Embryonic facial prominence (tissue), 1 donor: ENCODE results near the gene POU2AF3.

Source experiments
- DNase-seq: peaks from one replicate; pipeline ENCODE4 v3.0.0-alpha.2; 2016; ENCODE audit errors: extremely low spot score

The POU2AF3 gene

DNA sequence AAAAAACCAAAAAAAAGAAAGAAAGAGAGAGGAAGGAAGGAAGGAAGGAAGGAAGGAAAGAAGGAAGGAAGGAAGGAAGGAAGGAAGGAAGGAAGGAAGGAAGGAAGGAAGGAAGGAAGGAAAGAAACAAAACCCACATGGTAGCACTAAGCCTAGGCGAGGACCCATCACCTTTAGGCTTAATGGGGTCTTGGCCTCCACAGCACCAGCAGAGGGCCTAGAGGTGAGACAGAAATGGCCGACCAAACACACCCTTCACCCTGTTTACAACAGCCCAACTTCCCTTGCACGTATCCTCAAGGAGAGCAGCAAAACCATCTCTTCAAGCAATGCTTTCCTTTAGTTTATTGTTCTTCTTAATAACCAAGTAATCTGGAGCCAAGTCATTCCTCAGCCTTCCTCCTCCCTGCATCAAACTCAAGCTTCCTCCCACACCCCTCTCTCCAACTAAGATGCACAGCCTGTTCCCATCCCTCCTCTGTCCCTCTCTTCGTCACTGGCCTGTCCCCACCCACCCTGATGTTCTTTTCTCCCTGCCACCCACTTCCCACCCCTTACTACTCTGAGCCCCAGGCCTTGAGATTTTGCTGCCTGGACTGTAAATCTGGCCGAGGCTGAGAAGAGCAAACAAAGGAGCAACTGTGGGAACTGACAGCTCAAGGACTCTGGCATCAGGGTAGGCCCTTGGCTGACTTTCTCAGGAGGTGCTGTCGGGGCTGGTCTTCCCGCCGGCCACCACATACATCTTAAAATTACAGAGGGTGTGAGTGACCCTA lies 54.8 kb downstream of the POU2AF3 start:
- no peak for DNase-seq

DNA sequence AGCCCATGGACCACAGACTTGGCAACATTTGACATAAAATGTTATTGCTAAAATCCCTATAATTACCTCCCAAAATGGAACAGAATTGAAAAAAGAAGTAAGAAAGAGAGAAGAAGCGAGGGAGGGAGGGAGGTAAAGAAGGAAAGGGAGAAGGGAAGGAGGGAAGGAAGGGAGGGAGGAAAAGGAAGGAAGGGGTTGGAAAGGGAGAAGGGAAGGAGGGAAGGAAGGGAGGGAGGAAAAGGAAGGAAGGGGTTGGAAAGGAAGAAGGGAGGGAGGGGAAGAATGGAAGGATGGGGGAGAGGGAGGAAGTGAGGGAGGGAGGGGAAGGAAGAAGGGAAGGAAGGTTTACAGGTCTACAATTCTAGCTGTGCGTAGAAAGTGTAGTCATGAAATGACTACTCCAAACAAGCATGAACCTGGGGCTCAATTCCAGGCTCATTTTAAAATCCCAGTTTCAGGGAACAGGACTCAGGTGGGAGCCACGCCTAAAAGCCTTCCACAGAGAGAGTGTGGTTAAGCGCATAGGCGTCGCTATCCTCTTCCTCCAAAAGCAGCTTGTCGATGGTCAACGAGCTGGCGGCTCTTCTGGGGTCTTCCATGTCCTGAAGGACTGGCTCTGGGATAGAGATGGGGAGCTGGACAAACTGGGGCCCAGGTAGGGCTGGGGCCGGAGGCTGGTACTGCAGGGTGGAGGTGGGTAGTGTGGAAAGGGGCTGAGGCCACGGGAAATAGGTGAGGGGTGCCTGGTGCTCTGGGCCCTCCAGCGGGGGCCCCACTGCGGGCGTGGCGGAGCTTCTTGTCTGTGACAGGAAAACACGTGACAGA lies 55.6 kb downstream of the POU2AF3 start:
- no peak for DNase-seq

DNA sequence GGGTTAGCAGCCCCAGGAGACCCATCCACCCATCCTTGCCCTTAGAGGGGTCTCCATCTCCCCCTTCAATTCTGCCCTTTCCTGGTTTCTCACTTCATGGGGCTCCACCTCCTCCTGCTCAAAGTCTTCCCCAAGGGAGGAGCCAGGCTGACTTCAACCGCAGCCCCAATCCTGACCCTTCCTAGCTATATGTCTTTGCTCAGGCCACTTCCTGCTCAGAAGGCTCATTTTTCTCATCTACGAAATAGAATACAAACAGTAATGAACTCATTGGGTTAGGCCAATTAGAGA lies 56.2 kb downstream of the POU2AF3 start:
- DNase-seq: no peak

DNA sequence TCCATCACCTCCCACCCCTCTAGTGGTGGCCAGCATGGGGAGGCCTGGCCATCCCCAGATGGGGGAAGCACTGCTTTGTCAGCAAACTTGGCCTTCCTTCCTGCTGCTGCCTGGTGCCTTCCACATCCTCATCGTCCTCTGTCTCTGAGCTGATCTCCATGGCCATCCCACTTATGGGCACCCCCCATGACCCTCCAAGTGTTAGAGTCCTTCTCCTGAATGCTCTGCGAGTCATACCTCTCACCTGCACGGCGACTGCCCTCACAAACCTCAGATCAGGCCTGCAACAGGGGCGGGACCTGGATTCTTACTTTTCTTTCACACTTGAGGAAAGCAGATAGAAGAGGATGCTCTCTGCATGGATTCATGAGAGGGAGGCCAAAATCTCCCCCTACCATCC lies 56.8 kb downstream of the POU2AF3 start:
- no peak for DNase-seq

DNA sequence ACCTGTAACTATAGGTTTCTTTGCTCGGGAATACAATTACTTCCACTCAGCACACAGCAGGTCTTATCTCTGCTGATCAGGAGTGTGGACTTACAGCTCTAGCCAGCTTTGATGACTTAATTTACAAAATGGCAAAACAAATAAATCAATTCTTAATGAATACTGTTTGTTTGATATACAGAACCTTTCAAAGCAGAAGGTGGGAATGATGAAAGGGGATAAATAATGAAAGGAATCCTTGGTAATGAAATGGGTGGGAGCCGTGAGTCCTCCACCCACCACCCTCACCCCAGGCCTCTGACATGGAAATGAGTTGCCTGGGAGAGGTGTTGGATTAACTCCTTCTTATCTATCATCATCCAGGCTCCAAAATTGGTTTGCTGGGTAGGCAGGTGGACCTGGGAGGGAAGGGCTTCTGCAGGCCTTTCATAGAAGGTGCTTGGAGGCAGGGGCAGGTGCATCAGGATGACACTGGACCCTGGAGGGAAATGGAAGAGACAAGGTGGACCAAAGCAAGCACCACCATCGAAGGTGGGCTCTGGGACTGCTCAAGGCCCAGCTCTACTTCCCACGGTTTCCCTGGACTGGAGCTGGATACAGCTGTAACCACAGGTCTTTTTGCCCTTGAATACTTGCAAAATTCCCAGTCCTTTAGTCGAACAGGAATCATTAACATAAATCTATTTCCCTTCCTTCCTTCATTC lies 57.8 kb downstream of the POU2AF3 start:
- no peak for DNase-seq

DNA sequence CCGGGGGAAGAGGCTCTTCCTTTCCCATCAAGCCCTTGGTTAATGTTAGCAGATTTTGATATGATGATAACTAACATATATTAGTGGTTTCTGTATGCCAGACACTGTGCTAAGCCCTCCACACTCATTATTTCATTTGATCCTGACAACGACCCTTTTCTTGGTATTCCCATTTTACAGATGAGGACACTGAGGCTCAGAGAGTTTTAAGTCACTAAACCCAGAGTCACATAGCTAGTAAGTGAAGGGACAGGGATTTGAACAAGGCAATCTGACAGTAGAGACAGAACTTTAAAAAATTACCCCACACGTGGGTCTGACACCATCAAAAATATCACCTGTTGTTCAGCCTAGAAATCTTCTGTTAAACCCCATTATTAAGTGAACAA lies 58.3 kb downstream of the POU2AF3 start:
- DNase-seq: no peak

DNA sequence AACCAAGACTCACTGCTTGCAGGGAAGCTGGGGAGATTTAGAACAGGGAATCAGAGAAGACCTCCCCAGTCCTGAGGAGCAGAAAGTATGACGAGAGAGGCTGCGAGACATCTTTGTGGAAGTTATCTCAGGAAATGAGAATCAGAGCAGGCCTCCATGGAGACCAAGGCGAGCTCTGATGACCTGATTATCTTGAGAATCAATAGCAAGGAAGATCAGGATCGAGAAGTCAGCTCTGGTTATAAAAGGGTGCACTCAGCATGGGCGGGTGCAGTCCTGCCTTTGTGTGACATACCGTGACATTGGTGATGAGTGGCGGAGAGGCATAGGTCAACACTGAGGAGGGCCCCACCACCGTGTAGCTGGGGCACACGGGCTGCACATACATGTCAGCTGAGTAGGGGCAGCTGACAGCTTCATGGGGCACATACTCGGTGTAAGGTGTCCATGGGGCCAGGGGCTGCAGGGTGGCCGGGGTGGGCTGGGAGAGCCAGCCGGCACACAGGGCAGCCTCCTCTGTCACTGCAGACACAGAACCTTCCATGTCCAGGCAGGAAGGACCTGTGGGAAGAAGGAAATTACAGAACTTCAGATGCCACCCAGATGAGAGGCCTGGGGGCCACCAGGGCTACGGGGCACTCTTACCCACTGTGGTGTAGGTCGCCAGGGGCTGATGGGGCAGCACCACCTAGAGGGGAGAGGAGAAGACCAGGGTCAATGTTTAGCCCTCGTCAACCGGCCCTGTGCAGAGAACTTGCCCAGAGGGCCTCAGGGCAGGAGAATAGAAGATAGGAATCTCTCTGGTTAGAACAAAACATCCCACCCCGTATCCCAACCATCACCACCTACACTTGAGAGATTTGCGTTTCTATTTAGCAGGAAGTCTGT lies 59.0 kb downstream of the POU2AF3 start:
- DNase-seq: no peak
